Hepatocyte (in vitro differentiated cells): ENCODE measurements around the gene PLP1. TPM values are rescaled to one million over a fixed set of nuclear protein-coding genes. Genes with fewer than 3 reads are reported as not detected.

Source experiments
- DNase-seq: peaks from one replicate; pipeline ENCODE4 v3.0.0-alpha.2; 2016; ENCODE audit warnings: low spot score
- H2AFZ ChIP-seq: fragments of 200-600 bp; sonication (generic); 2 replicates; pipeline ENCODE4 v1.6.0; 2016; ENCODE audit warnings: antibody characterized with exemption, mild to moderate bottlenecking
- H3K27ac ChIP-seq: fragments of 200-600 bp; sonication (generic); 2 replicates; pipeline ENCODE4 v1.5.1; 2016; ENCODE audit warnings: mild to moderate bottlenecking
- H3K27me3 ChIP-seq: fragments of 200-600 bp; sonication (generic); 2 replicates; pipeline ENCODE4 v1.6.1; 2016
- H3K36me3 ChIP-seq: fragments of 200-600 bp; sonication (generic); replicated peaks from 2 replicates; pipeline ENCODE4 v1.5.1; 2016; ENCODE audit warnings: low read depth; ENCODE audit not compliant: insufficient read depth
- H3K4me1 ChIP-seq: fragments of 200-600 bp; sonication (generic); 2 replicates; pipeline ENCODE4 v1.5.1; 2016; ENCODE audit warnings: mild to moderate bottlenecking, moderate library complexity; ENCODE audit not compliant: insufficient read depth
- H3K4me2 ChIP-seq: fragments of 200-600 bp; sonication (generic); 2 replicates; pipeline ENCODE4 v1.6.0; 2016
- H3K4me3 ChIP-seq: fragments of 200-600 bp; sonication (generic); 2 replicates; pipeline ENCODE4 v1.5.1; 2016; ENCODE audit warnings: mild to moderate bottlenecking
- H3K79me2 ChIP-seq: fragments of 200-600 bp; sonication (generic); 2 replicates; pipeline ENCODE4 v1.6.0; 2017; ENCODE audit warnings: mild to moderate bottlenecking
- H3K9me2 ChIP-seq: fragments of 200-600 bp; sonication (generic); replicated peaks from 2 replicates; pipeline ENCODE4 v1.6.0; 2017; ENCODE audit warnings: mild to moderate bottlenecking; ENCODE audit not compliant: insufficient read depth
- H3K9me3 ChIP-seq: fragments of 200-600 bp; sonication (generic); 2 replicates; pipeline ENCODE4 v1.5.1; 2016; ENCODE audit warnings: low read depth, mild to moderate bottlenecking
- H4K20me1 ChIP-seq: fragments of 200-600 bp; sonication (generic); 2 replicates; pipeline ENCODE4 v1.6.0; 2016; ENCODE audit warnings: mild to moderate bottlenecking; ENCODE audit not compliant: insufficient read depth, poor library complexity, severe bottlenecking
- CTCF ChIP-seq: fragments of 200-600 bp; sonication (generic); IDR thresholded peaks from 2 replicates; pipeline ENCODE4 v1.5.1; 2016; ENCODE audit warnings: antibody characterized with exemption, mild to moderate bottlenecking; ENCODE audit not compliant: poor library complexity
- EZH2 ChIP-seq: fragments of 200-600 bp; sonication (generic); IDR thresholded peaks from 2 replicates; pipeline ENCODE4 v1.6.1; 2016; ENCODE audit warnings: antibody characterized with exemption, mild to moderate bottlenecking, borderline replicate concordance
- EZH2phosphoT487 ChIP-seq: fragments of 200-600 bp; sonication (generic); IDR thresholded peaks from one replicate; pipeline ENCODE4 v1.6.1; 2018; ENCODE audit warnings: antibody characterized with exemption, mild to moderate bottlenecking, low read depth, moderate library complexity; ENCODE audit not compliant: unreplicated experiment, severe bottlenecking
- WGBS: methylation state at CpG from one replicate; pipeline ENCODE4 v1.1.6; 2016; ENCODE audit warnings: low lambda C conversion rate; ENCODE audit errors: missing lambda C conversion rate; 5-methylcytosine and 5-hydroxymethylcytosine counted together
- polyA plus RNA-seq: library from polyadenylated mRNA; unstranded; fragments of >200 nt; fragmentation: Nextera tagmentation; extraction: Ambion mirVana; gene quantifications from 2 replicates; pipeline ENCODE4 v1.2.1, GENCODE V29; 2016
- total RNA-seq: library from RNA; depleted of rRNA; stranded (reverse); fragments of >200 nt; gene quantifications from 2 replicates; pipeline ENCODE4 v1.2.3, GENCODE V29; 2014

PLP1 gene, protein sequence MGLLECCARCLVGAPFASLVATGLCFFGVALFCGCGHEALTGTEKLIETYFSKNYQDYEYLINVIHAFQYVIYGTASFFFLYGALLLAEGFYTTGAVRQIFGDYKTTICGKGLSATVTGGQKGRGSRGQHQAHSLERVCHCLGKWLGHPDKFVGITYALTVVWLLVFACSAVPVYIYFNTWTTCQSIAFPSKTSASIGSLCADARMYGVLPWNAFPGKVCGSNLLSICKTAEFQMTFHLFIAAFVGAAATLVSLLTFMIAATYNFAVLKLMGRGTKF
- total RNA-seq (1.5 and 1.8 TPM in 2 replicates), polyA plus RNA-seq (0.80 and 1.1 TPM in 2 replicates)

DNA sequence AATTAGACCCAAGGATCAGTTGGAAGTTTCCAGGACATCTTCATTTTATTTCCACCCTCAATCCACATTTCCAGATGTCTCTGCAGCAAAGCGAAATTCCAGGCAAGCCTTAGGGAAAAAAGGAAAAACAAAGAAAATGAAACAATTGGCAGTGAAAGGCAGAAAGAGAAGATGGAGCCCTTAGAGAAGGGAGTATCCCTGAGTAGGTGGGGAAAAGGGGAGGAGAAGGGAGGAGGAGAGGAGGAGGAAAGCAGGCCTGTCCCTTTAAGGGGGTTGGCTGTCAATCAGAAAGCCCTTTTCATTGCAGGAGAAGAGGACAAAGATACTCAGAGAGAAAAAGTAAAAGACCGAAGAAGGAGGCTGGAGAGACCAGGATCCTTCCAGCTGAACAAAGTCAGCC is at the start of gene PLP1:
TSS of gene PLP1 (plus strand) at position 295 of the 400 bp plus-strand sequence. CDS start 156 bp downstream, outside the sequence.
- no peak for DNase-seq
- H3K79me2 ChIP-seq, result no peaks in the 10 kb centered on the region
- TF ChIP-seq EZH2, result no peak
- no peak for TF ChIP-seq EZH2phosphoT487
- no peak for TF ChIP-seq CTCF

GRCh38 chrX:103727115-103727514 is 49.5 kb upstream of the PLP1 start:
- no peaks in the 10 kb centered on the region for H4K20me1 ChIP-seq
- H3K79me2 ChIP-seq, result no peaks in the 10 kb centered on the region
- no peak overlapping the region for H3K4me2 ChIP-seq
- WGBS, result 41% methylated on average over 4 of the region's 4 CpGs
- H3K9me2 ChIP-seq, result no peaks in the 10 kb centered on the region
- no peak overlapping the region for H3K4me3 ChIP-seq
- DNase-seq, result no peak
- no peaks in the 10 kb centered on the region for H3K9me3 ChIP-seq
- H3K36me3 ChIP-seq, result no peaks in the 10 kb centered on the region
- no peaks in the 10 kb centered on the region for H3K4me1 ChIP-seq
- TF ChIP-seq EZH2phosphoT487 (no peak), CTCF (no peak), EZH2 (no peak)
- H3K27ac ChIP-seq, result no peak overlapping the region
- peaks cover 8% of the 10 kb centered on the region for H3K27me3 ChIP-seq
- H2AFZ ChIP-seq, result no peak overlapping the region

More for the DNA sequence above, at the start of gene PLP1:
- H4K20me1 ChIP-seq, result no peaks in the 10 kb centered on the region
- 58% methylated on average over 2 of the region's 2 CpGs for WGBS
- no peak within 1 kb of the TSS for H3K4me3 ChIP-seq
- H3K27me3 ChIP-seq, result peaks cover 12% of the 10 kb centered on the region
- no peaks in the 10 kb centered on the region for H3K9me3 ChIP-seq
- H3K27ac ChIP-seq, result no peak within 1 kb of the TSS
- H2AFZ ChIP-seq, result no peak within 1 kb of the TSS
- H3K36me3 ChIP-seq, result no peaks in the 10 kb centered on the region
- H3K9me2 ChIP-seq, result no peaks in the 10 kb centered on the region
- no peaks in the 10 kb centered on the region for H3K4me1 ChIP-seq
- H3K4me2 ChIP-seq, result no peak within 1 kb of the TSS

- no peaks in the 10 kb centered on the region for H3K4me1 ChIP-seq
Observed at GRCh38 chrX:103729015-103729414, 47.6 kb upstream of the PLP1 start.

More at GRCh38 chrX:103729015-103729414, 47.6 kb upstream of the PLP1 start:
- Histone ChIP-seq H3K9me2 (no peaks in the 10 kb centered on the region), H3K36me3 (no peaks in the 10 kb centered on the region), H3K4me2 (no peak overlapping the region), H3K9me3 (no peaks in the 10 kb centered on the region), H3K27me3 (peaks cover 8% of the 10 kb centered on the region), H4K20me1 (no peaks in the 10 kb centered on the region), H3K79me2 (no peaks in the 10 kb centered on the region), H2AFZ (no peak overlapping the region), H3K27ac (no peak overlapping the region), H3K4me3 (no peak overlapping the region)
- TF ChIP-seq EZH2phosphoT487 (no peak), EZH2 (no peak), CTCF (no peak)
- 47% methylated on average over 5 of the region's 5 CpGs for WGBS
- no peak for DNase-seq
